ENCODE results near the gene USPL1.
"Not testable (repeated sequence)": the region's sequence is repeated elsewhere in the genome, so short reads cannot be mapped to it uniquely, and the experiment has no call there.

Gene USPL1

GRCh38 chr13:30617315-30618185 lies at the start of gene USPL1:
Gene USPL1 (plus strand): TSS chr13:30617920. CDS start chr13:30621141, 3,221 bp downstream.
- peak; percentile 98 for DNase-seq

DNA sequence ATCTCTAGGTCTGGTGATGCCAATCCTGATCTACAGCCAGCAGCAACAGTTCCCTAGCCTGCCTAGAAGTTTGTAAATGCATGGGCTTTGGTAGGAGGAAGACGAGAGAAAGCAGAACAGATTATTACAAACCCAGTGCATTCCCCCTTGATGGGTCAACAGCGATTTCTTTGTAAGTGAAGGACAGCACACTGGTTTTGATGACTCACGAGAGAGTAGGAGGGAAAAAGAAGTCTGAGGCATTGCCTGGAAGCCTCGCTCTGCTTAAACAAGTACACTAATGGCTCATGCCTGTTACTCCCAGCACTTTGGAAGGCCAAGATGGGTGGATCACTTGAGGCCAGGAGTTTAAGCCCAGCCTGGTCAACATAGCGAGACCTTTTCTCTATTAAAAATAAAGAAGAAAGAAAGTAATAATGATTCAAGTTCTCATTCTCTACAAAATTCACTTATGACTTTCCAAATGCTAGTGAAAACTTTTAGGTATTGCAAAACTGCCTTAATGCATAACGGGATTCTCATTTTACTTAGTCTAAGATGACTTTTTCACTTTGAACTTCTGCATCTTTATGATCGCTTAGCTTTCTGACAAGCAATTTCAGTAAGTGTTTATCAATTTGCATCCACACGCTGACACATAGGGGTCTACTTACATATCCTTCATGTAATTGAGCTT lies 47.7 kb upstream of the USPL1 start:
- DNase-seq: no peak

DNA sequence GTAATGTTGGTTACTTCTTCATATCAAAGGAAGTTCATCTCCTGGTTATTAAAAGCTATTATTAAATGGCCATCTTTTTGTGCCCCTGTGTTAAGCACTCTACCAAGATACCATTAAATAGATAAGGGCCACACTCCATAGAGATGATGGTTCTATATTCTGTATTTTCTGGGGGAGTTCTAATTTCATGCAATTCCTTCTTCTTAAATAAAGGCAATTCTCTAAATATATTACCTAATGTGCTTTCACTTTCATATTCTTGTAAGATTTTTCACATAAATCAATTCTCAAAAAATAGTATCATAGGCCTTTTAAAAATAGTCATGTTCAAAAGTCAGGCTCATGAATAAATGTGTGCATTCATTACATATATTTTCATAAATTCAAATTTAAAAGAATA lies 47.0 kb upstream of the USPL1 start:
- no peak for DNase-seq

DNA sequence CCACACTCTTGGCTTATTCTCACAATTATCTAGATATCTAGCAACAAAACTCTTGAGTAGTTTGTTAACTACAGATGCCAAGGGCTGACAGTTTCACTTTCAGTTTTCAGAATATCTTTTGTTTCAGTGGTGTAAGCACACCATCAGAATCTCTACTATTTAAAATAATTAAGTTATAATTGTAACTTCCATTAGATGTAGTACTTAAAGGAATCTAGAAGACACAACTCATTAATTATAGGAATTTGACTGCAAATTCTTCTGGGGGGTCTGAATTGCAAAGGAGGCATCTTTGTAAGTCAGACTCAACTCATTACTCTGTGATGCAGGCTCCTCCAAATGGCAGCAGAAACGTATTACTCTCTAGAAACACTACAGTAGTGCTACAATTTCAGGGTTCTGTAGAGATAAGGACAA lies 44.9 kb upstream of the USPL1 start:
- DNase-seq: no peak

GRCh38 chr13:30576528-30576927 lies 41.2 kb upstream of the USPL1 start:
- peak; percentile 42 for DNase-seq

GRCh38 chr13:30577401-30577852 lies 40.3 kb upstream of the USPL1 start:
- DNase-seq: peak; percentile 49

- no peak for DNase-seq
Measured at GRCh38 chr13:30580852-30581502, 36.7 kb upstream of the USPL1 start.

GRCh38 chr13:30581582-30581981 lies 36.1 kb upstream of the USPL1 start:
- DNase-seq: no peak

GRCh38 chr13:30584051-30584731 lies 33.5 kb upstream of the USPL1 start:
- DNase-seq: no peak

DNA sequence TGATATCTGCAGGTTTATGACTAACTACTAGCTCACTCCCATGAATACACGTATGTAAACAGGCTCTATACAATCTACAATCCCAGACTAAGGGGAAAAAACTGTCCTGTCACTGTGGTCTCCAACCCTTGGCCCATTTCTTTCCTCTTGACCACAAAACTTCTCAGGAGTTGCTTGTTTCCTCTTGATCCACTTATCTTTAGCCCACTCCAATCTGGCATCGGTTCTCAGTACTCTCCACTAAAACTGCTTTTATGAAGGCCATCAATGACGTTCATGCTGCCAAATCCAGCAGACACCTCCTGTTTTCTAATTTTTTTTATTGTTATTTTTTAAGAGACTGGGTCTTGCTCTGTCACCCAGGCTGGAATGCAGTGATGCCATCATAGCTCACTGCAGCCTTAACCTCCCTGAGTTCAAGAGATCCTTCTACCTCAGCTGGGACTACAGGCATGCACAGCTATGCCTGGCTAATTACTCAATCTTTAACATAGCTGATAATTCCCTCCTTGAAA lies 31.9 kb upstream of the USPL1 start:
- DNase-seq: no peak

- no peak for DNase-seq
Measured at GRCh38 chr13:30587231-30587630, 30.5 kb upstream of the USPL1 start.

GRCh38 chr13:30587739-30588138 lies 30.0 kb upstream of the USPL1 start:
- DNase-seq: no peak

GRCh38 chr13:30593001-30593400 lies 24.7 kb upstream of the USPL1 start:
- DNase-seq: no peak

DNA sequence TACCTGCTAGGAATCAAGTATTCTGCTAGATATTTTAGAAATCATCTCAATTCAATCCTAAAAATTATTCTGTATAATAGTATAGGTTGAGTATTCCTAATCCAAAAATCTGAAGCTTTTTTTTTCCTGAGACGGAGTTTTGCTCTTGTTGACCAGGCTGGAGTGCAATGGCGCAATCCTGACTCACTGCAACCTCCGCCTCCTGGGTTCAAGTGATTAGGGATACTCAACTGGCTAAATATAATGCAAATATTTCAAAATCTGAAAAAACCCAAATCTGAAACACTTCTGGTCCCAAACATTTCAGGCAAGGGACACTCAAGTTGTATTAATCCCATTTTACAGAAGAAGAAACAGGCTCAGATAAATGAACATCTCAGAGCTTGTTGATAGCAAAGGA lies 17.2 kb upstream of the USPL1 start:
- DNase-seq: no peak

DNA sequence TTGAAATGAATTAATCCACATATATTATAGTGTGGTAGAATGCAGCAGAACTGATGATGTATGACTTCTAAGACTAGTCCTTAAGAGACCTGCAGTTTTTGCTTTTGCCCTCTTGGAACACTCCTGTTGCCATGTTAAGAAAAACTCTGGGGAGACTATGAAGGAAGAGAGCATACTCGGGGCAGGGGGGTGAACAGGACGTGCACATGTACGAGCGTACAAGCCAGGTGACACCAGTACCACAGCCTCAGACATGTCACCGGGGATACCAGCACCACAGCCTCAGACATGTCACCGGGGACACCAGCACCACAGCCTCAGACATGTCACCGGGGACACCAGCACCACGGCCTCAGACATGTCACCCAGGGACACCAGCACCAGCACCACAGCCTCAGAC lies 15.9 kb upstream of the USPL1 start:
- no peak for DNase-seq

DNA sequence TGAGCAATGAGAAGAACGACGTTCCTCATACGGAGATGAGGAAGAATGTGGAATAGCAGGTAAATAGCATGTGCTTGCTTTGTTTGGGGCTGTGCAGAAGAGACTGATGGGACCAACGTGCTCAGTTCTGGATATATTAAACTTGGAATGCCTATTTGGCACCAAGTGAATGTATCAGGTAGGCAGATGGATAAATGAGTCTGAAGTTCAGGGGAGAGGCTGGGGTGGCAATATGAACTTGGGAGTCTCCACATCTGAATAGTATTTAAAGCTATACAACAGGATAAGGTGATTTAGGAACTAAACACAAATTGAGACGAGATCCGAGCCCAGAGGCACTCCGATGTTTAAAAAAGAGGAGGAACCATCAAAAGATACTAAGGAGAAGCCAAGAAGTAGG lies 12.7 kb upstream of the USPL1 start:
- DNase-seq: no peak

- not testable (repeated sequence) for DNase-seq
Measured at GRCh38 chr13:30607186-30607585, 10.5 kb upstream of the USPL1 start.

DNA sequence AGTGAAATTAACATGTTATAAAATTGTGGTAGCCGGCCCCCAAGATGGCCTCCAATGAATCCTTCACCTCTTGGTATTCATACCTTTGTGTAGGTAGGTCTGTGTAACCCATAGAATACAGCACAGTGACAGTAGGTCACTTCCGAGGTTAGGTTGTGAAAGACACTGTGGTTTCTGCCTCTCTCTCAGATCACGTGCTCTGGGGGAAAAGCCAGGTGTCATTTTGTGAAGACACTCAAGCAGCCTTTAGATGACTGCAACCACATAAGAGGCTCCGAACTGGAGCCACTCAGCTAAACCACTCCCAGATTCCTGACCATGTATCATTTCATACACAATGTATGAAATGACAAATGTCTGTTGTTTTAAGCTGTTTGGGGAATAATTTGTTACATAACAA lies 9.8 kb upstream of the USPL1 start:
- DNase-seq: peak; percentile 47

DNA sequence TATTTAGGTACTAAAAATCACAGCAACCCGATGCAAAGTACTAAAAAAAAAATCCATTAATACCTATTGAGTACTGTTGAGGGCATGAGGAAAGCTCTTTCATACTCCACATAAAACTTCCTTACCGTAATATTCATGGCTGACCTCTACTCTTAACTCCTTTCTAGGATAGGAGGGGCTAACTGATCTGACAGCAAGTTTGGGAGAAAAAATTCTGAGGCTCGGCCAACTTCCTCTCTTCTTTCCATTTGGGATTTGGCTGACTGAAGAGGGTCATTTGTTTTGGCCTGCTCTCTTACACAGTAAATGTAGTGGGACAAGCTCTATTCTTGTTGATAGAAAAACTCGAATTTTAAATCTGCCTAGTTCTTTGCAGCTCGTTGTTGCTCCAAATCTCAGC lies 9.4 kb upstream of the USPL1 start:
- no peak for DNase-seq

- no peak for DNase-seq
Measured at GRCh38 chr13:30610311-30610710, 7.4 kb upstream of the USPL1 start.

DNA sequence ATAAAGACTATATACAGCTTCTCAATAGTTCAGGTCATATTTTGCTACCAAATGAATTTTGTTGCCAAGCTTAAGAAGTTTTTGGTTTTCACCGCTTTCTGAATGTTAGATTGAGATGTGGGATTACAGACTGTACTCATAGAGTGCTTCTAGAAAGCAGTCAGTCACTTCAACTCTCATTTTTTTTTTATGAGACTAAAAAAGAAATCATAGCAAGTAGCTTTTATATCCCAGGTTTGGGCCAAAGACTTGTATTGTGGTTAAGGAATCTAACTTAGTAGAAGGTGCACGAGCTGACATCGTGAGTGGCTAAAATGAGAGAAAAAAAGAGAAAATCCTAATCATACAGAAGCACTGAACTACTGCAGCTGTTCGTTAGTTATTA lies 2.2 kb upstream of the USPL1 start:
- no peak for DNase-seq

DNA sequence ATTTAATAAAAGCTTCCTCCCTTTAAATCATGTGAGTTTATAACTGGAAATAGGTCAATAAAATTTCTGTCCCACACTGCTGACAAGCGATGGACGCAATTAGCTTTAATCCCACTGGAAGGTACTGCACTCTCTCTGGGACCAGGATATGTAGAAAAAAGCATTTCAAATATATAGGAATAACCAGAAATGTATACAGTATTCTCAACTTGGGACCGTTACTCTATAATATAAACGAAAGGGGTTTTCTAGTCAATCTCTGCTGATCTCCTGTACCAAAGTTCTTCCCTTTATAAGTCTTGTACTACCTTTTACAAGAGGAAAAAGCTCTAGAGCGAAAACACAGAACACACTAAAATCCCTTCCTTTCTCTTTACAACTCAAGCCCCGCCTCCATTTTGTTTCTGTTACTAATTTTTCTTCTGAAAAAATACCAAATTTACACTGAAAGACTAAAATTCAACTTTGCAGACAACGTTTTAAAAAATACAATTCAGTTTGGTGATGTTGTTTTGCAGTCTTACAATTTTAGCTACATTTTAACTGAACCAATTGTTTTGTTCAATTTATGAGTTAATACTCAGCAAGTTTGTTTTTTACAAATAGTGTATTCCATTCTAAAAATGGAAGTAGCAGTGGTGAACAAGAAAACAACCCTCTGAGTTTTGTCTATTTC lies 1.7 kb upstream of the USPL1 start:
- no peak for DNase-seq

Measured in activated CD8-positive, alpha-beta memory T cell treated with anti-CD3 and anti-CD28 coated beads, Interleukin-2, amount 50 U/mL, for 4 hours (primary cell).